ENCODE measurements around the gene CD276.

The CD276 gene

GRCh38 chr15:73647259-73648013, 36.7 kb upstream of the CD276 start:
- Histone ChIP-seq H3K79me2 (ENCODE audit: control insufficient read depth, low read length) (no peaks in the 10 kb centered on the region), H3K9me3 (ENCODE audit: control insufficient read depth, insufficient read depth, low read length) (no peaks in the 10 kb centered on the region), H3K36me3 (ENCODE audit: control insufficient read depth, low read length) (no peaks in the 10 kb centered on the region), H3K27ac (ENCODE audit: low read depth, low read length) (no peak overlapping the region), H3K4me3 (ENCODE audit: low read length) (no peak overlapping the region), H3K27me3 (ENCODE audit: control insufficient read depth, low read length) (peaks cover 13% of the 10 kb centered on the region), H3K4me2 (ENCODE audit: low read length) (no peak overlapping the region), H3K4me1 (ENCODE audit: control insufficient read depth, low read length) (no peaks in the 10 kb centered on the region), H3F3A (ENCODE audit: control insufficient read depth, insufficient read depth) (no peaks in the 10 kb centered on the region), H4K20me1 (ENCODE audit: control insufficient read depth, insufficient read depth, low read depth, low read length) (no peaks in the 10 kb centered on the region), H3K9me2 (replicated peaks; ENCODE audit: control insufficient read depth, low read length) (no peaks in the 10 kb centered on the region)
- TF ChIP-seq CTCF (IDR thresholded peaks at IDR 0.05; ENCODE audit: low read depth, low read length, poor library complexity, severe bottlenecking) (no peak), EZH2phosphoT487 (IDR thresholded peaks at IDR 0.05; ENCODE audit: borderline replicate concordance, low read length) (no peak)

- H3K27me3 ChIP-seq (ENCODE audit: control insufficient read depth, low read length) = peaks cover 13% of the 10 kb centered on the region
- no peaks in the 10 kb centered on the region for H3K36me3 ChIP-seq (ENCODE audit: control insufficient read depth, low read length)
- H3K4me3 ChIP-seq (ENCODE audit: low read length) = no peak overlapping the region
- H3K79me2 ChIP-seq (ENCODE audit: control insufficient read depth, low read length) = no peaks in the 10 kb centered on the region
- no peaks in the 10 kb centered on the region for H4K20me1 ChIP-seq (ENCODE audit: control insufficient read depth, insufficient read depth, low read depth, low read length)
- H3K27ac ChIP-seq (ENCODE audit: low read depth, low read length) = no peak overlapping the region
- H3K4me1 ChIP-seq (ENCODE audit: control insufficient read depth, low read length) = no peaks in the 10 kb centered on the region
- no peaks in the 10 kb centered on the region for H3K9me3 ChIP-seq (ENCODE audit: control insufficient read depth, insufficient read depth, low read length)
- H3F3A ChIP-seq (ENCODE audit: control insufficient read depth, insufficient read depth) = no peaks in the 10 kb centered on the region
- TF ChIP-seq EZH2phosphoT487 (IDR thresholded peaks at IDR 0.05; ENCODE audit: borderline replicate concordance, low read length) (no peak), CTCF (IDR thresholded peaks at IDR 0.05; ENCODE audit: low read depth, low read length, poor library complexity, severe bottlenecking) (no peak)
- no peaks in the 10 kb centered on the region for H3K9me2 ChIP-seq (replicated peaks; ENCODE audit: control insufficient read depth, low read length)
- H3K4me2 ChIP-seq (ENCODE audit: low read length) = no peak overlapping the region
Measured at GRCh38 chr15:73648014-73648295, 36.2 kb upstream of the CD276 start.

GRCh38 chr15:73650416-73651126, 33.6 kb upstream of the CD276 start:
- Histone ChIP-seq H3K27ac (ENCODE audit: low read depth, low read length) (no peak overlapping the region), H3K9me3 (ENCODE audit: control insufficient read depth, insufficient read depth, low read length) (no peaks in the 10 kb centered on the region), H3K4me1 (ENCODE audit: control insufficient read depth, low read length) (no peaks in the 10 kb centered on the region), H3K36me3 (ENCODE audit: control insufficient read depth, low read length) (no peaks in the 10 kb centered on the region), H3K9me2 (replicated peaks; ENCODE audit: control insufficient read depth, low read length) (no peaks in the 10 kb centered on the region), H4K20me1 (ENCODE audit: control insufficient read depth, insufficient read depth, low read depth, low read length) (no peaks in the 10 kb centered on the region), H3K27me3 (ENCODE audit: control insufficient read depth, low read length) (0 out of 2 replicates have a peak, but pooled peaks cover 6% of the 10 kb centered on the region), H3F3A (ENCODE audit: control insufficient read depth, insufficient read depth) (no peaks in the 10 kb centered on the region), H3K4me2 (ENCODE audit: low read length) (no peak overlapping the region), H3K4me3 (ENCODE audit: low read length) (no peak overlapping the region), H3K79me2 (ENCODE audit: control insufficient read depth, low read length) (no peaks in the 10 kb centered on the region)
- TF ChIP-seq CTCF (IDR thresholded peaks at IDR 0.05; ENCODE audit: low read depth, low read length, poor library complexity, severe bottlenecking) (no peak), EZH2phosphoT487 (IDR thresholded peaks at IDR 0.05; ENCODE audit: borderline replicate concordance, low read length) (no peak)

Data from DOHH2 (cell line).